Keratinocyte (primary cell): ENCODE measurements around the gene ABCA8.

ENCODE experiments used
- EZH2 ChIP-seq: IDR thresholded peaks from one replicate; pipeline ENCODE4 v1.6.1; 2012; ENCODE audit warnings: inconsistent platforms, mild to moderate bottlenecking, low read length, moderate library complexity
- TF ChIP-seq, protein P1 (sequence below), 3 experiments: IDR thresholded peaks in 1 of 3; conservative IDR thresholded peaks in 1 of 3; optimal IDR thresholded peaks in 1 of 3; 2 replicates in 2 of 3; 3 replicates in 1 of 3; pipeline versions ENCODE3 to v1.5.1; 2011; ENCODE audit warnings: low read length in 3 of 3, mild to moderate bottlenecking in 3 of 3, moderate library complexity in 2 of 3, control low read depth in 1 of 3, inconsistent platforms in 1 of 3; ENCODE audit not compliant: insufficient read depth in 2 of 3; ENCODE audit errors: extremely low read depth in 1 of 3

GRCh38 chr17:68924793-68925720, 30.1 kb downstream of the ABCA8 start:
- no peak for TF ChIP-seq EZH2
- TF ChIP-seq, protein P1, sequence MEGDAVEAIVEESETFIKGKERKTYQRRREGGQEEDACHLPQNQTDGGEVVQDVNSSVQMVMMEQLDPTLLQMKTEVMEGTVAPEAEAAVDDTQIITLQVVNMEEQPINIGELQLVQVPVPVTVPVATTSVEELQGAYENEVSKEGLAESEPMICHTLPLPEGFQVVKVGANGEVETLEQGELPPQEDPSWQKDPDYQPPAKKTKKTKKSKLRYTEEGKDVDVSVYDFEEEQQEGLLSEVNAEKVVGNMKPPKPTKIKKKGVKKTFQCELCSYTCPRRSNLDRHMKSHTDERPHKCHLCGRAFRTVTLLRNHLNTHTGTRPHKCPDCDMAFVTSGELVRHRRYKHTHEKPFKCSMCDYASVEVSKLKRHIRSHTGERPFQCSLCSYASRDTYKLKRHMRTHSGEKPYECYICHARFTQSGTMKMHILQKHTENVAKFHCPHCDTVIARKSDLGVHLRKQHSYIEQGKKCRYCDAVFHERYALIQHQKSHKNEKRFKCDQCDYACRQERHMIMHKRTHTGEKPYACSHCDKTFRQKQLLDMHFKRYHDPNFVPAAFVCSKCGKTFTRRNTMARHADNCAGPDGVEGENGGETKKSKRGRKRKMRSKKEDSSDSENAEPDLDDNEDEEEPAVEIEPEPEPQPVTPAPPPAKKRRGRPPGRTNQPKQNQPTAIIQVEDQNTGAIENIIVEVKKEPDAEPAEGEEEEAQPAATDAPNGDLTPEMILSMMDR (optimal IDR thresholded peaks at IDR 0.05 in 1 of 3, IDR thresholded peaks at IDR 0.05 in 1 of 3, conservative IDR thresholded peaks at IDR 0.05 in 1 of 3; ENCODE audit: extremely low read depth in 1 of 3, insufficient read depth in 2 of 3, low read length in 3 of 3): no peak
